Measurements from ENCODE around the gene CDKN1A. TPM values are rescaled to one million over a fixed set of nuclear protein-coding genes. Genes with fewer than 3 reads are reported as not detected.

The CDKN1A gene
- total RNA-seq, 1 donor from 2014 or later: 201 TPM

DNA sequence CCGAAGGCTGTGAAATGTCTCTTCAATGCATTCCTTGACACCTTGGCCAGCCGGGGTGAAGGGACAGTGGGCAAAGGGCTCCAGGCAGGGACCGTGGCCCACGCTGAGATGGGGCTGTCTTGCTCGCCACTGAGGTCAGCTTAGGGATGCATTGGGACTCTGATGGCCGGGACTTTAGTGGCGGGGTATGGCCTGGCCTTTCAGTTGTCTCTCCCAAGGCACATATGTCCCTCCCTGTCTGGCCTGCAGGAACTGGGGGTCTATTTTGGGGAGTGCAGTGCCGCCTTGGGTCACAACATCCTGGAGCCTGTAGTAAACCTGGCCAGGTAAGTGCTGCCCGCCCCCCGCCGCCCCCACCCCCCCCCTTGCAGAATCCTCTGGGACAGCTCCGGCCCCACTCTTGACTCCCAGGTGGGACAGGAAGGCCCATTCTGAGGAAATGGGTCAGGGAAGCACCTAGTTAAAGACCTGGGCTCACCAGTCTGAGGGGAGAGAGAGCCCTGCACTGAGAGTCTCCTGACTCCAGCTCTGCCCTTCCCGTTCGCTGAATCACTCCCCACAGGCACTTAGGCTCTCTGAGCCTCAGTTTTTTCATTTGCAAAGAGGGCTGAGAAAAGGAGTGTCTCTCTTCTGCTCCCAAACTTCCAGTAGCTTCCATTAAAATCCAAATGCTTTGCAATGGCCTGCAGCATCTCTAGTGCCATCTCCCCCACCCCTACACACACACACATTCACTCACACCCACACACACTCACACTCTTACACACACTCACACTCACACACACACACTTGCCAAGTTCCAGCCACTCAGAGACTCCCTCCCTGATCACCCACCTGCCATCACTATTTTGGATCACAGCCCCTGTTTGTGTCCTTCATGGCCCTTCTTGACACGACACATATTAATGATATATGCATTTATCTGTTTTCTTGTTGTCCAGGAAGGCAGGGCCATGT lies 52.2 kb downstream of the CDKN1A start:
- TF ChIP-seq, protein P1, sequence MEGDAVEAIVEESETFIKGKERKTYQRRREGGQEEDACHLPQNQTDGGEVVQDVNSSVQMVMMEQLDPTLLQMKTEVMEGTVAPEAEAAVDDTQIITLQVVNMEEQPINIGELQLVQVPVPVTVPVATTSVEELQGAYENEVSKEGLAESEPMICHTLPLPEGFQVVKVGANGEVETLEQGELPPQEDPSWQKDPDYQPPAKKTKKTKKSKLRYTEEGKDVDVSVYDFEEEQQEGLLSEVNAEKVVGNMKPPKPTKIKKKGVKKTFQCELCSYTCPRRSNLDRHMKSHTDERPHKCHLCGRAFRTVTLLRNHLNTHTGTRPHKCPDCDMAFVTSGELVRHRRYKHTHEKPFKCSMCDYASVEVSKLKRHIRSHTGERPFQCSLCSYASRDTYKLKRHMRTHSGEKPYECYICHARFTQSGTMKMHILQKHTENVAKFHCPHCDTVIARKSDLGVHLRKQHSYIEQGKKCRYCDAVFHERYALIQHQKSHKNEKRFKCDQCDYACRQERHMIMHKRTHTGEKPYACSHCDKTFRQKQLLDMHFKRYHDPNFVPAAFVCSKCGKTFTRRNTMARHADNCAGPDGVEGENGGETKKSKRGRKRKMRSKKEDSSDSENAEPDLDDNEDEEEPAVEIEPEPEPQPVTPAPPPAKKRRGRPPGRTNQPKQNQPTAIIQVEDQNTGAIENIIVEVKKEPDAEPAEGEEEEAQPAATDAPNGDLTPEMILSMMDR (IDR thresholded peaks at IDR 0.05): no peak
- Mint-ChIP-seq H3K4me3 (ENCODE audit: unreplicated experiment) (no peak overlapping the region), H3K9me3 (ENCODE audit: unreplicated experiment) (no peaks in the 10 kb centered on the region), H3K4me1 (ENCODE audit: unreplicated experiment) (peaks cover 12% of the 10 kb centered on the region), H3K27me3 (ENCODE audit: unreplicated experiment) (no peaks in the 10 kb centered on the region), H3K27ac (ENCODE audit: unreplicated experiment) (no peak overlapping the region), H3K36me3 (ENCODE audit: unreplicated experiment) (no peaks in the 10 kb centered on the region)
- no peak for DNase-seq (ENCODE audit: extremely low spot score, unreplicated experiment)

- Mint-ChIP-seq H3K4me1 (ENCODE audit: unreplicated experiment) (peaks cover 12% of the 10 kb centered on the region), H3K27ac (ENCODE audit: unreplicated experiment) (no peak overlapping the region), H3K36me3 (ENCODE audit: unreplicated experiment) (no peaks in the 10 kb centered on the region), H3K9me3 (ENCODE audit: unreplicated experiment) (no peaks in the 10 kb centered on the region), H3K4me3 (ENCODE audit: unreplicated experiment) (no peak overlapping the region), H3K27me3 (ENCODE audit: unreplicated experiment) (no peaks in the 10 kb centered on the region)
- TF ChIP-seq, protein P1 (IDR thresholded peaks at IDR 0.05): no peak
- no peak for DNase-seq (ENCODE audit: extremely low spot score, unreplicated experiment)
Observed at GRCh38 chr6:36731622-36732310, 53.3 kb downstream of the CDKN1A start.

DNA sequence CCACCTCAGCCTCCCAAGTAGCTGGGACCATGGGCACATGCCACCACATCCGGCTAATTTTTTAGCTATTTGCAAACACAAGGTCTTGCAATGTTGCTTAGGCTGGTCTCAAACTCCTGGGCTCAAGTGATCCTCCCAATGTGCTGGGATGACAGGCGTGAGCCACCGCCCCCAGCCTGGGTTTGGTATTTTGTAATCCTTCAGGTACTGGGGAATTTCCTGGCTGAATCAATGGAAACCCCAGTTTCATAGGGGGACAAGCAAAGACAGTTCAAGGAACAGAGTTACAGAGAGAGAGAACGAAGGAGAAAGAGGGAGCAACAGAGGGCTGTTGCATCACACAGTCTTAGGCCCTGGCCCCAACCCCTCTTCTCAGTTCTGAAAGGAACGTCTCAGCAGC lies 54.8 kb downstream of the CDKN1A start:
- no peaks in the 10 kb centered on the region for H3K9me3 Mint-ChIP-seq (ENCODE audit: unreplicated experiment)
- no peak for DNase-seq (ENCODE audit: extremely low spot score, unreplicated experiment)
- H3K4me3 Mint-ChIP-seq (ENCODE audit: unreplicated experiment): no peak overlapping the region
- TF ChIP-seq, protein P1 (IDR thresholded peaks at IDR 0.05): no peak
- no peaks in the 10 kb centered on the region for H3K36me3 Mint-ChIP-seq (ENCODE audit: unreplicated experiment)
- H3K4me1 Mint-ChIP-seq (ENCODE audit: unreplicated experiment): peaks cover 10% of the 10 kb centered on the region
- no peak overlapping the region for H3K27ac Mint-ChIP-seq (ENCODE audit: unreplicated experiment)
- H3K27me3 Mint-ChIP-seq (ENCODE audit: unreplicated experiment): no peaks in the 10 kb centered on the region

GRCh38 chr6:36734486-36735060 lies 56.1 kb downstream of the CDKN1A start:
- Mint-ChIP-seq H3K4me3 (ENCODE audit: unreplicated experiment) (no peak overlapping the region), H3K27ac (ENCODE audit: unreplicated experiment) (no peak overlapping the region), H3K4me1 (ENCODE audit: unreplicated experiment) (peaks cover 4% of the 10 kb centered on the region)

More at GRCh38 chr6:36734486-36735060, 56.1 kb downstream of the CDKN1A start:
- no peaks in the 10 kb centered on the region for H3K36me3 Mint-ChIP-seq (ENCODE audit: unreplicated experiment)
- no peaks in the 10 kb centered on the region for H3K27me3 Mint-ChIP-seq (ENCODE audit: unreplicated experiment)
- TF ChIP-seq, protein P1 (IDR thresholded peaks at IDR 0.05): no peak
- no peaks in the 10 kb centered on the region for H3K9me3 Mint-ChIP-seq (ENCODE audit: unreplicated experiment)
- no peak for DNase-seq (ENCODE audit: extremely low spot score, unreplicated experiment)
